ENCODE data around the gene GLIS1. TPM values are rescaled to one million over a fixed set of nuclear protein-coding genes. Genes with fewer than 3 reads are reported as not detected.

GLIS1 gene
- total RNA-seq, 1 donor from 2014 or later, result 1.6 TPM

DNA sequence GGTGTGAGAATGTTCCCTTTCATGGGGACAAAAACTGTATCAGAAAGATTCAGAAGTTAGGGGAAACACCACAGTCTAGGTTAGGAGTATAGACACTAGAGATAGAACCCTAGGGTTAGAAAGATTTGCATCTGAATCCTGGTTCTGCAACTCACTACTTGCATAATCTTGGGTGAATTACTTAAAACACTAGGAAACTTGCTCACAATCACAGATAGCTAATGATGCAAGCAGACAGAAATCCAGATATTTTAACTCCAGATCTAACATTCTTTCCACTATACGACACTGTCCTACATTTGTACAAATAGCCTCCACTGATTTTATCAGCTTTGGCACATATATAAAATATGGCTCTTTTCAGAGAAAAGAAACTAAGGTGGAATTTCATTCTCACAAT lies 30.8 kb upstream of the GLIS1 start:
- no peak overlapping the region for H3K27ac Mint-ChIP-seq
- peaks cover 5% of the 10 kb centered on the region for H3K36me3 Mint-ChIP-seq
- no peak overlapping the region for H3K4me3 Mint-ChIP-seq
- no peaks in the 10 kb centered on the region for H3K27me3 Mint-ChIP-seq (ENCODE audit: low read depth)
- peaks cover 20% of the 10 kb centered on the region for H3K4me1 Mint-ChIP-seq
- H3K9me3 Mint-ChIP-seq, result no peaks in the 10 kb centered on the region
- no peak for DNase-seq (ENCODE audit: low spot score in 2 of 2, unreplicated experiment in 2 of 2)
- TF ChIP-seq, protein P1, sequence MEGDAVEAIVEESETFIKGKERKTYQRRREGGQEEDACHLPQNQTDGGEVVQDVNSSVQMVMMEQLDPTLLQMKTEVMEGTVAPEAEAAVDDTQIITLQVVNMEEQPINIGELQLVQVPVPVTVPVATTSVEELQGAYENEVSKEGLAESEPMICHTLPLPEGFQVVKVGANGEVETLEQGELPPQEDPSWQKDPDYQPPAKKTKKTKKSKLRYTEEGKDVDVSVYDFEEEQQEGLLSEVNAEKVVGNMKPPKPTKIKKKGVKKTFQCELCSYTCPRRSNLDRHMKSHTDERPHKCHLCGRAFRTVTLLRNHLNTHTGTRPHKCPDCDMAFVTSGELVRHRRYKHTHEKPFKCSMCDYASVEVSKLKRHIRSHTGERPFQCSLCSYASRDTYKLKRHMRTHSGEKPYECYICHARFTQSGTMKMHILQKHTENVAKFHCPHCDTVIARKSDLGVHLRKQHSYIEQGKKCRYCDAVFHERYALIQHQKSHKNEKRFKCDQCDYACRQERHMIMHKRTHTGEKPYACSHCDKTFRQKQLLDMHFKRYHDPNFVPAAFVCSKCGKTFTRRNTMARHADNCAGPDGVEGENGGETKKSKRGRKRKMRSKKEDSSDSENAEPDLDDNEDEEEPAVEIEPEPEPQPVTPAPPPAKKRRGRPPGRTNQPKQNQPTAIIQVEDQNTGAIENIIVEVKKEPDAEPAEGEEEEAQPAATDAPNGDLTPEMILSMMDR (IDR thresholded peaks at IDR 0.05; ENCODE audit: unreplicated experiment), result no peak

- Mint-ChIP-seq H3K9me3 (no peaks in the 10 kb centered on the region), H3K27ac (no peak overlapping the region), H3K36me3 (peaks cover 5% of the 10 kb centered on the region), H3K4me3 (no peak overlapping the region), H3K27me3 (ENCODE audit: low read depth) (no peaks in the 10 kb centered on the region), H3K4me1 (peaks cover 20% of the 10 kb centered on the region)
- TF ChIP-seq, protein P1 (IDR thresholded peaks at IDR 0.05; ENCODE audit: unreplicated experiment), result no peak
- no peak for DNase-seq (ENCODE audit: low spot score in 2 of 2, unreplicated experiment in 2 of 2)
Measured at GRCh38 chr1:53769184-53769583, 30.2 kb upstream of the GLIS1 start.

GRCh38 chr1:53766831-53767405 lies 28.0 kb upstream of the GLIS1 start:
- TF ChIP-seq, protein P1 (IDR thresholded peaks at IDR 0.05; ENCODE audit: unreplicated experiment), result no peak

GRCh38 chr1:53766194-53766742 lies 27.3 kb upstream of the GLIS1 start:
- Mint-ChIP-seq H3K27me3 (ENCODE audit: low read depth) (no peaks in the 10 kb centered on the region), H3K9me3 (no peaks in the 10 kb centered on the region), H3K27ac (peak overlapping the region; percentile 67), H3K4me3 (no peak overlapping the region), H3K4me1 (peaks cover 20% of the 10 kb centered on the region), H3K36me3 (peaks cover 5% of the 10 kb centered on the region)
- DNase-seq (ENCODE audit: low spot score in 2 of 2, unreplicated experiment in 2 of 2), result no peak
- TF ChIP-seq, protein P1 (IDR thresholded peaks at IDR 0.05; ENCODE audit: unreplicated experiment), result no peak

More at GRCh38 chr1:53766831-53767405, 28.0 kb upstream of the GLIS1 start:
- H3K27ac Mint-ChIP-seq, result peak overlapping the region; percentile 67
- H3K9me3 Mint-ChIP-seq, result no peaks in the 10 kb centered on the region
- no peaks in the 10 kb centered on the region for H3K27me3 Mint-ChIP-seq (ENCODE audit: low read depth)
- peaks cover 20% of the 10 kb centered on the region for H3K4me1 Mint-ChIP-seq
- no peak for DNase-seq (ENCODE audit: low spot score in 2 of 2, unreplicated experiment in 2 of 2)
- no peak overlapping the region for H3K4me3 Mint-ChIP-seq
- H3K36me3 Mint-ChIP-seq, result peaks cover 5% of the 10 kb centered on the region

GRCh38 chr1:53765657-53766056 lies 26.7 kb upstream of the GLIS1 start:
- H3K9me3 Mint-ChIP-seq, result no peaks in the 10 kb centered on the region
- H3K4me1 Mint-ChIP-seq, result peaks cover 20% of the 10 kb centered on the region
- peak overlapping the region; percentile 39 for H3K27ac Mint-ChIP-seq
- DNase-seq (ENCODE audit: low spot score in 2 of 2, unreplicated experiment in 2 of 2), result no peak
- no peak overlapping the region for H3K4me3 Mint-ChIP-seq
- TF ChIP-seq, protein P1 (IDR thresholded peaks at IDR 0.05; ENCODE audit: unreplicated experiment), result no peak
- H3K36me3 Mint-ChIP-seq, result no peaks in the 10 kb centered on the region
- no peaks in the 10 kb centered on the region for H3K27me3 Mint-ChIP-seq (ENCODE audit: low read depth)

Data from mesothelial cell of epicardium (in vitro differentiated cells).